ENCODE results near the gene GLRB.

Gene GLRB

GRCh38 chr4:157172011-157172410 lies 96.1 kb downstream of the GLRB start:
- no peak for TF ChIP-seq ZFX (IDR thresholded peaks at IDR 0.05; ENCODE audit: borderline replicate concordance)
- TF ChIP-seq CTCF (IDR thresholded peaks at IDR 0.05), result peak; percentile 40; the same call in 1 of the 2 replicates
- H3K27ac ChIP-seq, result no peak overlapping the region

GRCh38 chr4:157180268-157180667 lies 104.3 kb downstream of the GLRB start:
- H3K27ac ChIP-seq, result peak overlapping the region; percentile 50

GRCh38 chr4:157184300-157184699 lies 108.3 kb downstream of the GLRB start:
- H3K27ac ChIP-seq, result no peak overlapping the region
- TF ChIP-seq ZFX (IDR thresholded peaks at IDR 0.05; ENCODE audit: borderline replicate concordance) (no peak), CTCF (IDR thresholded peaks at IDR 0.05) (no peak)

GRCh38 chr4:157185363-157185762 lies 109.4 kb downstream of the GLRB start:
- TF ChIP-seq ZFX (IDR thresholded peaks at IDR 0.05; ENCODE audit: borderline replicate concordance), result no peak
- TF ChIP-seq CTCF (IDR thresholded peaks at IDR 0.05), result no peak

GRCh38 chr4:157195374-157195773 lies 119.4 kb downstream of the GLRB start:
- TF ChIP-seq CTCF (IDR thresholded peaks at IDR 0.05) (no peak), ZFX (IDR thresholded peaks at IDR 0.05; ENCODE audit: borderline replicate concordance) (no peak)
- H3K27ac ChIP-seq, result no peak overlapping the region

More at GRCh38 chr4:157185363-157185762, 109.4 kb downstream of the GLRB start:
- H3K27ac ChIP-seq, result no peak overlapping the region

GRCh38 chr4:157196046-157196445 lies 120.1 kb downstream of the GLRB start:
- H3K27ac ChIP-seq, result no peak overlapping the region
- TF ChIP-seq CTCF (IDR thresholded peaks at IDR 0.05) (no peak), ZFX (IDR thresholded peaks at IDR 0.05; ENCODE audit: borderline replicate concordance) (no peak)

GRCh38 chr4:157204634-157205244 lies 128.8 kb downstream of the GLRB start:
- H3K27ac ChIP-seq, result no peak overlapping the region
- peak; percentile 83 for TF ChIP-seq CTCF (IDR thresholded peaks at IDR 0.05)
- TF ChIP-seq ZFX (IDR thresholded peaks at IDR 0.05; ENCODE audit: borderline replicate concordance), result no peak

- TF ChIP-seq ZFX (IDR thresholded peaks at IDR 0.05; ENCODE audit: borderline replicate concordance) (no peak), CTCF (IDR thresholded peaks at IDR 0.05) (peak; percentile 79)
- no peak overlapping the region for H3K27ac ChIP-seq
Observed at GRCh38 chr4:157217708-157218107, 141.8 kb downstream of the GLRB start.

Data from 22Rv1 (cell line).